Prostate gland (tissue), 2 donors: ENCODE data around the gene PIAS1. TPM values are rescaled to one million over a fixed set of nuclear protein-coding genes. Genes with fewer than 3 reads are reported as not detected.

Experiments used
- DNase-seq: peaks from one replicate; pipeline ENCODE4 v3.0.0-alpha.2; 2019; ENCODE audit warnings: low spot score
- H3K27ac ChIP-seq, 2 donors: fragments of 200-600 bp; sonication (generic); 2 replicates each; pipeline ENCODE4 v1.5.1; 2017 to 2019
- H3K27me3 ChIP-seq: fragments of 200-600 bp; sonication (generic); replicated peaks from 2 replicates; pipeline ENCODE4 v1.5.1; 2019; ENCODE audit not compliant: insufficient read depth
- H3K36me3 ChIP-seq, 2 donors: fragments of 200-600 bp; sonication (generic); 1 replicate in 1 of 2; 2 replicates in 1 of 2; pipeline versions ENCODE4 v1.5.1 to v1.8.1; 2017 to 2019
- H3K4me1 ChIP-seq: fragments of 200-600 bp; sonication (generic); replicated peaks from 2 replicates; pipeline ENCODE4 v1.5.1; 2019
- H3K4me3 ChIP-seq, 2 donors: fragments of 200-600 bp; sonication (generic); 2 replicates each; pipeline ENCODE4 v1.5.1; 2017 to 2019
- H3K9me3 ChIP-seq: fragments of 200-600 bp; sonication (generic); 2 replicates; pipeline ENCODE4 v1.5.1; 2017
- POLR2A ChIP-seq: fragments of 450-650 bp; IDR thresholded peaks from one replicate; pipeline ENCODE4 v1.6.1; 2016; ENCODE audit warnings: antibody characterized with exemption, mild to moderate bottlenecking
- POLR2AphosphoS5 ChIP-seq: sonication (generic); formaldehyde crosslinking; IDR thresholded peaks from one replicate; pipeline ENCODE4 v1.6.1; 2017; ENCODE audit warnings: antibody characterized with exemption
- WGBS: methylation state at CpG from one replicate; pipeline ENCODE4 v1.1.5; 2018; 5-methylcytosine and 5-hydroxymethylcytosine counted together
- intact Hi-C: fragments of 100-400 bp; cut with DNase I; formaldehyde crosslinking; loops from one replicate; pipeline ENCODE4 v1.14.2; 2022
- total RNA-seq, 2 donors: library from RNA; depleted of rRNA; stranded (reverse); fragments of >200 nt; gene quantifications; one replicate each; pipeline ENCODE4 v1.1.0, GENCODE V29; 2016
- TF ChIP-seq, protein P1 (sequence below), 4 experiments: fragments of 200-600 bp in 2 of 4; fragments of 450-650 bp in 2 of 4; sonication (generic) in 2 of 4; IDR thresholded peaks; 1 replicate in 3 of 4; 2 replicates in 1 of 4; pipeline ENCODE4 v1.5.1; 2016 to 2019; ENCODE audit warnings: antibody characterized with exemption in 4 of 4, mild to moderate bottlenecking in 2 of 4, moderate library complexity in 2 of 4

PIAS1 gene
- total RNA-seq, 2 donors from 2014 or later: 40.9 to 58.4 TPM

DNA sequence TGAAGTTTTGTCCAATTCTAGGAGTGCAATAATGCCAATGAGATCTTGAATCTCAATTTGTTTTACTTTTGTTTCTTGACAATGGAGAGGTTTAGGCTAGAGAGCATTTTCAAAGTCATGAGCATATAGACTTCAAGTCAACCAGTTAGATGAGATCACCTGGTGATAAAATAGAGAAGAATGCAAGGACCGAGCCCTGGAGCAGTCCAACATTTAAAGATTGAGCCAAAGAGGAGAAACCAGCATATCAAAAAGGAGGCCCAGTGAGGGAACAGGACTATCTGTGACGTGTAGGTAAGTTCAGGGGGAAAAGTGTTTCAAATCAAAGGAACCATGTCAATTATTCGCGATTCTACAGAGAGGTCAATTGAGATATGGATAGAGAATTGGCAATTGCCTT is 1.7 kb upstream of the PIAS1 start:
- Histone ChIP-seq H3K27ac (no peak overlapping the region), H3K27me3 (no peaks in the 10 kb centered on the region), H3K4me1 (peaks cover 7% of the 10 kb centered on the region), H3K36me3 (no peaks in the 10 kb centered on the region), H3K4me3 (no peak overlapping the region), H3K9me3 (no peaks in the 10 kb centered on the region)
- TF ChIP-seq POLR2A (no peak), POLR2AphosphoS5 (no peak)
- TF ChIP-seq, protein P1, sequence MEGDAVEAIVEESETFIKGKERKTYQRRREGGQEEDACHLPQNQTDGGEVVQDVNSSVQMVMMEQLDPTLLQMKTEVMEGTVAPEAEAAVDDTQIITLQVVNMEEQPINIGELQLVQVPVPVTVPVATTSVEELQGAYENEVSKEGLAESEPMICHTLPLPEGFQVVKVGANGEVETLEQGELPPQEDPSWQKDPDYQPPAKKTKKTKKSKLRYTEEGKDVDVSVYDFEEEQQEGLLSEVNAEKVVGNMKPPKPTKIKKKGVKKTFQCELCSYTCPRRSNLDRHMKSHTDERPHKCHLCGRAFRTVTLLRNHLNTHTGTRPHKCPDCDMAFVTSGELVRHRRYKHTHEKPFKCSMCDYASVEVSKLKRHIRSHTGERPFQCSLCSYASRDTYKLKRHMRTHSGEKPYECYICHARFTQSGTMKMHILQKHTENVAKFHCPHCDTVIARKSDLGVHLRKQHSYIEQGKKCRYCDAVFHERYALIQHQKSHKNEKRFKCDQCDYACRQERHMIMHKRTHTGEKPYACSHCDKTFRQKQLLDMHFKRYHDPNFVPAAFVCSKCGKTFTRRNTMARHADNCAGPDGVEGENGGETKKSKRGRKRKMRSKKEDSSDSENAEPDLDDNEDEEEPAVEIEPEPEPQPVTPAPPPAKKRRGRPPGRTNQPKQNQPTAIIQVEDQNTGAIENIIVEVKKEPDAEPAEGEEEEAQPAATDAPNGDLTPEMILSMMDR (IDR thresholded peaks at IDR 0.05): no peak
- DNase-seq: no peak
- WGBS: 89% methylated on average over 4 of the region's 4 CpGs
- intact Hi-C loops: loop anchor here (10.0 kb wide), 3 partner anchors 88 to 168 kb away; no protein-coding TSS in a partner anchor

DNA sequence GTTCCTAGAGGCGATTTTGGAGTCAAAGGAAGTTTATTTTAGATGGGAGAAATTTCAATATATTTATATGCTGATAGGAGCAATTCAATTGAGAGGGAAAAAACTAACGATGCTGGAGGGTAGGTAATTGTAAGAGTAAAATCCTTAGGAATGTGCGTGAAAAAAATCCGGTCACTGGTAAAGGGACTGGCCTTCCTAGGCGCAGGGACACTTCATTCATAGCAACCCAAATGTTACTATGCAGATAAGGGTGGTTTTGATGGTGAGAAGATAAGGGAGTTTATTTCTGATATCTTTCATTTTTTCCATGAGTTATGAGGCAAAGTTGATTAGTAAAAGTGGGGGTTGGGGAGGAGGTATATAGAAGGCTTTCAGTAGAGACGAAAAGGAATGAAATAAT is 1.1 kb upstream of the PIAS1 start:
- H3K9me3 ChIP-seq: no peaks in the 10 kb centered on the region
- intact Hi-C loops: loop anchor here (10.0 kb wide), 3 partner anchors 88 to 168 kb away; no protein-coding TSS in a partner anchor
- no peak overlapping the region for H3K4me3 ChIP-seq
- WGBS: 89% methylated on average over 6 of the region's 6 CpGs
- H3K27ac ChIP-seq: no peak overlapping the region
- TF ChIP-seq, protein P1 (IDR thresholded peaks at IDR 0.05): no peak
- TF ChIP-seq POLR2AphosphoS5 (no peak), POLR2A (no peak)
- H3K36me3 ChIP-seq: no peaks in the 10 kb centered on the region
- no peaks in the 10 kb centered on the region for H3K27me3 ChIP-seq
- DNase-seq: no peak
- peaks cover 7% of the 10 kb centered on the region for H3K4me1 ChIP-seq

DNA sequence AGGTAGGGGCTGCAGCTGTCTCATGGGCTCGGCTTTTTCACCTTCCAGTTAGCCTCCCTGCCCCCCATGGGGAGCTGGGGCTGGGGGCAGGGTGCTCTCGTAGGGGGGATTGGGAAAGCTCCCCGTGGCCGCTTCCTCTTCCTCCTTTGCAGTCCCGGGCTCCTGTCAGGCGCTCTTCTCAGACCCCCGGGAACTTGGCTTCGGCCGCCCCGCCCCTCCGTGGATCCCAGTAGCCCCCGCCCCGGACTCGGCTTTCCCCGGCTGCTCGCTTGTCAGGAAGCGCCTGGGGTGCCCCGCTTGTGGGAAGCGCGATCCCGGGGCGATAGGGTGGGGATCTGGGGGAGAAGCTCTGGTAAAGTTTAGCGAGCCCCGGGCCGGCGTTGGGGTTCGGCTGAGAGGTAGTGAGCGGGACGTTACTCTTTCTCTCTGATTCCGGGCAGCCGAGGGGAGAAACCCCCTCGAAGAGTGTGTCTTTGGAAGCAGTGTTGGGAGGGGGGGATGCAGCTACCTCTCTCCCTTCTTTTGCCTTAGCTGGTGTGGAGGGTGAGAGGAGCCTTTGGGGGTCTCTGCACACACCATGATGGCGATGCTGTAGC is 611 bp downstream of the PIAS1 start:
- peak; percentile 38 for DNase-seq

DNA sequence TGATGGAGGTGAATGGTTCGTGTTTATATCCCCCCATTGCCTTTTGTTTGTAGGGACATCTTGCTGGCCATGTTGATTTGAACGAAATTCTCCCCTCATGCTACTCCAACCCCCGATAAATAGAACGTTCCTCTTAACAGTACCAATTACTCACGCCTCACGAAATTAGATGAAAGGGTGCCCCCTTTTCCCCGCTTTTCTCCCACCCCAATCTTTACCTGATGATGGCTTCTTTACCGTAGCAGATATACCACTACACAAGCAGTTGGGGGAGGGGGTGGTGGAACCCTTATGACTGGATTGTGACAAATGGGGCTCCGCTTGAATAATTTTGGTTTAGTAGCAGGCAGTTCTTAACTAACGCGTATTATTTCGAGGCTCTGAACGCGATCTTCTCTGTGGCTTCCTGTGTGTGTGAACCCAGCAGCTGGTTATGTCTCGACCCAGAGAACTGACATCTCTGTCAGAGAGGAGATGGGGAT is 1.1 kb downstream of the PIAS1 start:
- H3K27ac ChIP-seq: peak overlapping the region; percentile 91 to 95
- no peaks in the 10 kb centered on the region for H3K36me3 ChIP-seq
- under 1% methylated on average over 15 of the region's 15 CpGs for WGBS
- H3K27me3 ChIP-seq: no peaks in the 10 kb centered on the region
- H3K9me3 ChIP-seq: no peaks in the 10 kb centered on the region
- intact Hi-C loops: loop anchor here (10.0 kb wide), 3 partner anchors 90 to 170 kb away; no protein-coding TSS in a partner anchor
- peak; percentile 26 for DNase-seq
- peaks cover 7% of the 10 kb centered on the region for H3K4me1 ChIP-seq
- TF ChIP-seq, protein P1 (IDR thresholded peaks at IDR 0.05): no peak
- TF ChIP-seq POLR2AphosphoS5 (peak; percentile 43), POLR2A (no peak)
- peak overlapping the region; percentile 86 to 97 for H3K4me3 ChIP-seq

More for the DNA sequence above, 611 bp downstream of the PIAS1 start:
- intact Hi-C loops: loop anchor here (10.0 kb wide), 3 partner anchors 90 to 170 kb away; no protein-coding TSS in a partner anchor
- Histone ChIP-seq H3K4me3 (peak overlapping the region; percentile 86 to 97), H3K9me3 (no peaks in the 10 kb centered on the region), H3K27ac (peak overlapping the region; percentile 91 to 95), H3K27me3 (no peaks in the 10 kb centered on the region), H3K36me3 (no peaks in the 10 kb centered on the region), H3K4me1 (peaks cover 7% of the 10 kb centered on the region)
- TF ChIP-seq, protein P1 (IDR thresholded peaks at IDR 0.05): no peak
- TF ChIP-seq POLR2A: no peak
- no peak for TF ChIP-seq POLR2AphosphoS5
- WGBS: 2% methylated on average over 26 of the region's 33 CpGs
